H9 (cell line): ENCODE data around the gene STX2. TPM values are rescaled to one million over a fixed set of nuclear protein-coding genes. Genes with fewer than 3 reads are reported as not detected.

Experiments
- DNase-seq: peaks from one replicate; pipeline ENCODE4 v3.0.0-alpha.2; 2017
- H2AFZ ChIP-seq: one replicate; pipeline ENCODE4 v1.6.1; 2013; ENCODE audit warnings: mild to moderate bottlenecking, low read length, control low read depth, moderate library complexity
- H2AK5ac ChIP-seq: 2 replicates; pipeline ENCODE4 v1.6.1; 2013; ENCODE audit warnings: low read length, control low read depth, mixed read lengths; ENCODE audit not compliant: insufficient read length
- H2BK120ac ChIP-seq: one replicate; pipeline ENCODE4 v1.6.1; 2013; ENCODE audit warnings: low read depth, mild to moderate bottlenecking, low read length, control low read depth, inconsistent platforms; ENCODE audit not compliant: poor library complexity, severe bottlenecking
- H2BK12ac ChIP-seq: 2 replicates; pipeline ENCODE4 v1.6.1; 2013; ENCODE audit warnings: low read length, control low read depth, mixed read lengths, low read depth; ENCODE audit not compliant: insufficient read length
- H2BK15ac ChIP-seq: 2 replicates; pipeline ENCODE4 v1.6.1; 2013; ENCODE audit warnings: low read depth, low read length, control low read depth
- H2BK20ac ChIP-seq: one replicate; pipeline ENCODE4 v1.6.1; 2013; ENCODE audit warnings: low read depth, mild to moderate bottlenecking, low read length, control low read depth, inconsistent platforms; ENCODE audit not compliant: poor library complexity, severe bottlenecking
- H2BK5ac ChIP-seq: 2 replicates; pipeline ENCODE4 v1.6.1; 2013; ENCODE audit warnings: low read length, control low read depth, mixed read lengths; ENCODE audit not compliant: insufficient read length
- H3K14ac ChIP-seq: 2 replicates; pipeline ENCODE4 v1.6.1; 2013; ENCODE audit warnings: low read length, control low read depth; ENCODE audit not compliant: insufficient read depth
- H3K18ac ChIP-seq: 2 replicates; pipeline ENCODE4 v1.6.1; 2013; ENCODE audit warnings: low read depth, mild to moderate bottlenecking, mixed read lengths, low read length, control low read depth; ENCODE audit not compliant: insufficient read length
- H3K23ac ChIP-seq: 2 replicates; pipeline ENCODE4 v1.6.1; 2013; ENCODE audit warnings: low read length, control low read depth, mixed read lengths, low read depth; ENCODE audit not compliant: insufficient read length
- H3K23me2 ChIP-seq: 2 replicates; pipeline ENCODE4 v1.6.1; 2013; ENCODE audit warnings: low read depth, mild to moderate bottlenecking, mixed read lengths, low read length, control low read depth; ENCODE audit not compliant: insufficient read length, poor library complexity, severe bottlenecking
- H3K27ac ChIP-seq: 2 replicates; pipeline ENCODE4 v1.5.1; 2013; ENCODE audit warnings: low read length, control low read depth, mixed read lengths, low read depth; ENCODE audit not compliant: insufficient read length
- H3K27me3 ChIP-seq: 2 replicates; pipeline ENCODE4 v1.6.1; 2013; ENCODE audit warnings: low read length, control low read depth, inconsistent platforms; ENCODE audit not compliant: insufficient read depth
- H3K4ac ChIP-seq: 2 replicates; pipeline ENCODE4 v1.6.1; 2013; ENCODE audit warnings: low read depth, mild to moderate bottlenecking, control low read depth, inconsistent platforms, low read length, moderate library complexity
- H3K4me1 ChIP-seq: 2 replicates; pipeline ENCODE4 v1.6.1; 2013; ENCODE audit warnings: low read length, control low read depth, inconsistent platforms; ENCODE audit not compliant: insufficient read depth
- H3K4me2 ChIP-seq: 2 replicates; pipeline ENCODE4 v1.6.1; 2013; ENCODE audit warnings: low read length, control low read depth, mixed read lengths; ENCODE audit not compliant: insufficient read length, insufficient read depth
- H3K56ac ChIP-seq: 2 replicates; pipeline ENCODE4 v1.6.1; 2013; ENCODE audit warnings: low read depth, mild to moderate bottlenecking, mixed read lengths, low read length, control low read depth; ENCODE audit not compliant: insufficient read length
- H3K79me1 ChIP-seq: 2 replicates; pipeline ENCODE4 v1.6.1; 2013; ENCODE audit warnings: low read depth, mild to moderate bottlenecking, moderate library complexity, low read length, control low read depth, inconsistent platforms; ENCODE audit not compliant: insufficient read depth, poor library complexity, severe bottlenecking
- H3K79me2 ChIP-seq: 2 replicates; pipeline ENCODE4 v1.6.1; 2013; ENCODE audit warnings: low read length, control low read depth, inconsistent platforms; ENCODE audit not compliant: insufficient read depth
- H3K9ac ChIP-seq: 2 replicates; pipeline ENCODE4 v1.6.1; 2013; ENCODE audit warnings: low read length, control low read depth, mixed read lengths; ENCODE audit not compliant: insufficient read length; ENCODE audit errors: extremely low read depth
- H3K9me3 ChIP-seq: one replicate; pipeline ENCODE4 v1.6.1; 2013; ENCODE audit warnings: low read depth, low read length, inconsistent platforms; ENCODE audit not compliant: control insufficient read depth
- H3T11ph ChIP-seq: one replicate; pipeline ENCODE4 v1.6.1; 2013; ENCODE audit warnings: mild to moderate bottlenecking, low read length, control low read depth, inconsistent platforms
- H4K20me1 ChIP-seq: one replicate; pipeline ENCODE4 v1.6.1; 2013; ENCODE audit not compliant: control insufficient read depth, insufficient read length, insufficient read depth
- H4K5ac ChIP-seq: 2 replicates; pipeline ENCODE4 v1.6.1; 2013; ENCODE audit warnings: low read depth, mild to moderate bottlenecking, mixed read lengths, low read length, control low read depth; ENCODE audit not compliant: insufficient read length
- H4K8ac ChIP-seq: replicated peaks from 2 replicates; pipeline ENCODE4 v1.6.1; 2013; ENCODE audit warnings: low read length, control low read depth, mixed read lengths, low read depth; ENCODE audit not compliant: insufficient read length
- H4K91ac ChIP-seq: 2 replicates; pipeline ENCODE4 v1.6.1; 2013; ENCODE audit warnings: low read depth, mild to moderate bottlenecking, moderate library complexity, mixed read lengths, low read length, control low read depth; ENCODE audit not compliant: insufficient read length
- H3K27ac Mint-ChIP-seq, 3 experiments: 2 replicates in 2 of 3; 3 replicates in 1 of 3; pipeline ENCODE4 v1.8.0; 2020 to 2021; ENCODE audit warnings: mixed read lengths in 3 of 3, mild to moderate bottlenecking in 1 of 3, moderate library complexity in 1 of 3
- H3K27me3 Mint-ChIP-seq: 2 replicates; pipeline ENCODE4 v1.8.0; 2021; ENCODE audit warnings: low read depth, mild to moderate bottlenecking, moderate library complexity, mixed read lengths
- H3K36me3 Mint-ChIP-seq, 3 experiments: 2 replicates in 2 of 3; 3 replicates in 1 of 3; pipeline ENCODE4 v1.8.0; 2020 to 2021; ENCODE audit warnings: low read depth in 3 of 3, mixed read lengths in 3 of 3; ENCODE audit not compliant: insufficient read depth in 1 of 3
- H3K4me1 Mint-ChIP-seq, 2 experiments: 2 replicates each; pipeline ENCODE4 v1.8.0; 2020; ENCODE audit warnings: mixed read lengths in 2 of 2
- H3K4me3 Mint-ChIP-seq, 2 experiments: 2 replicates in 1 of 2; 3 replicates in 1 of 2; pipeline ENCODE4 v1.8.0; 2020 to 2021; ENCODE audit warnings: mild to moderate bottlenecking in 2 of 2, mixed read lengths in 2 of 2, moderate library complexity in 1 of 2
- H3K9me3 Mint-ChIP-seq, 2 experiments: 2 replicates in 1 of 2; 3 replicates in 1 of 2; pipeline ENCODE4 v1.8.0; 2020; ENCODE audit warnings: mild to moderate bottlenecking in 2 of 2, mixed read lengths in 2 of 2, moderate library complexity in 1 of 2
- WGBS: extraction: QIAGEN DNeasy Blood & Tissue Kit; methylation state at CpG from one replicate; pipeline ENCODE4 v1.1.7; 2013; ENCODE audit warnings: missing lambda C conversion rate, low lambda C conversion rate, mixed read lengths; ENCODE audit not compliant: insufficient read length; ENCODE audit errors: extremely low coverage; 5-methylcytosine and 5-hydroxymethylcytosine counted together
- total RNA-seq: library from RNA; stranded (reverse); gene quantifications from 2 replicates; pipeline ENCODE4 v1.2.1, GENCODE V29; 2021
- TF ChIP-seq, protein P1 (sequence below): fragments of 200-600 bp; sonication (generic); conservative IDR thresholded peaks from 3 replicates; pipeline ENCODE4 v1.8.0; 2021; ENCODE audit warnings: antibody characterized with exemption, mild to moderate bottlenecking

Gene STX2
- total RNA-seq, 1 experiment from 2014 or later, result 19.4 TPM

DNA sequence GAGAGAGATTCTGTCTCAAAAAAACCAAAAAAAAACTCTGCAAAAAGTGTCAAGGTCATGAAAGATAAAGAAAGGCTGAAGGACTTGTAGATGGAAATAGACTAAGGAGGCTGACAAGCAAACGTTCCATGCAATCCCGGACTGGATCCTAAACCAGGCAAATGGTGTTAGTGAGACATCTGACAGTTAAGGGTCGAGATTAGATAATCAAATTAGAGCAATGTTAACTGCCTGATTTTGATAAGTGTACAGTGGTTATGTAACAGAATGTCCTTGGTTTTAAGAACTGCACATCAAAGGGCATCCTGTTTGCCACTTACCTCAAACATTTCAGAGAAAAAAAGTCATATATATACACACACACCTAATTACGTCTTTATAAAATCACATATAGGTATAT is 29.4 kb upstream of the STX2 start:
- H3K27me3 Mint-ChIP-seq, result no peaks in the 10 kb centered on the region
- no peak overlapping the region for H3K18ac ChIP-seq
- no peak overlapping the region for H3K4me3 Mint-ChIP-seq
- H2BK120ac ChIP-seq, result no peak overlapping the region
- no peaks in the 10 kb centered on the region for H3K79me1 ChIP-seq
- H3K9me3 ChIP-seq, result no peaks in the 10 kb centered on the region
- no peak overlapping the region for H3K27ac ChIP-seq
- H3T11ph ChIP-seq, result no peak overlapping the region
- no peak overlapping the region for H3K14ac ChIP-seq
- H2AFZ ChIP-seq, result no peak overlapping the region
- no peak overlapping the region for H4K91ac ChIP-seq
- H4K8ac ChIP-seq, result no peak overlapping the region
- H3K4me1 Mint-ChIP-seq, result peaks cover 16 to 21% of the 10 kb centered on the region in 2 experiments
- peaks cover 12% of the 10 kb centered on the region for H3K23me2 ChIP-seq
- H3K23ac ChIP-seq, result no peak overlapping the region
- TF ChIP-seq, protein P1, sequence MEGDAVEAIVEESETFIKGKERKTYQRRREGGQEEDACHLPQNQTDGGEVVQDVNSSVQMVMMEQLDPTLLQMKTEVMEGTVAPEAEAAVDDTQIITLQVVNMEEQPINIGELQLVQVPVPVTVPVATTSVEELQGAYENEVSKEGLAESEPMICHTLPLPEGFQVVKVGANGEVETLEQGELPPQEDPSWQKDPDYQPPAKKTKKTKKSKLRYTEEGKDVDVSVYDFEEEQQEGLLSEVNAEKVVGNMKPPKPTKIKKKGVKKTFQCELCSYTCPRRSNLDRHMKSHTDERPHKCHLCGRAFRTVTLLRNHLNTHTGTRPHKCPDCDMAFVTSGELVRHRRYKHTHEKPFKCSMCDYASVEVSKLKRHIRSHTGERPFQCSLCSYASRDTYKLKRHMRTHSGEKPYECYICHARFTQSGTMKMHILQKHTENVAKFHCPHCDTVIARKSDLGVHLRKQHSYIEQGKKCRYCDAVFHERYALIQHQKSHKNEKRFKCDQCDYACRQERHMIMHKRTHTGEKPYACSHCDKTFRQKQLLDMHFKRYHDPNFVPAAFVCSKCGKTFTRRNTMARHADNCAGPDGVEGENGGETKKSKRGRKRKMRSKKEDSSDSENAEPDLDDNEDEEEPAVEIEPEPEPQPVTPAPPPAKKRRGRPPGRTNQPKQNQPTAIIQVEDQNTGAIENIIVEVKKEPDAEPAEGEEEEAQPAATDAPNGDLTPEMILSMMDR, result no peak
- no peak overlapping the region for H3K4ac ChIP-seq
- no peak overlapping the region for H3K9ac ChIP-seq
- no peaks in the 10 kb centered on the region for H4K20me1 ChIP-seq
- H2BK20ac ChIP-seq, result no peak overlapping the region
- H3K79me2 ChIP-seq, result peaks cover 8% of the 10 kb centered on the region; the same call in 1 of the 2 replicates
- H2BK5ac ChIP-seq, result no peak overlapping the region
- peaks cover 0 to 2% of the 10 kb centered on the region in 2 experiments; a peak in 1 of 5 replicates for H3K9me3 Mint-ChIP-seq
- DNase-seq, result no peak
- no peak overlapping the region for H4K5ac ChIP-seq
- no peaks in the 10 kb centered on the region for H3K4me1 ChIP-seq
- H3K36me3 Mint-ChIP-seq, result peaks cover 9 to 10% (median 10%) of the 10 kb centered on the region in 3 experiments
- no peak overlapping the region for H3K27ac Mint-ChIP-seq
- no peak overlapping the region for H3K4me2 ChIP-seq
- no peaks in the 10 kb centered on the region for H3K27me3 ChIP-seq
- no peak overlapping the region for H2BK12ac ChIP-seq
- H3K56ac ChIP-seq, result no peak overlapping the region
- no peak overlapping the region for H2AK5ac ChIP-seq
- no CpG with 5 or more reads among the region's 4 CpGs for WGBS
- no peak overlapping the region for H2BK15ac ChIP-seq
